Subcutaneous adipose tissue (tissue), 4 donors: ENCODE measurements around the gene ADGRE3. TPM values are rescaled to one million over a fixed set of nuclear protein-coding genes. Genes with fewer than 3 reads are reported as not detected.

Experiments used
- total RNA-seq, 4 donors: library from RNA; depleted of rRNA; stranded (reverse); fragments of >200 nt; gene quantifications; one replicate each; pipeline ENCODE4 v1.1.0, GENCODE V29; 2016
- TF ChIP-seq, protein P1 (sequence below): fragments of 450-650 bp; IDR thresholded peaks from one replicate; pipeline ENCODE4 v1.5.1; 2016; ENCODE audit warnings: low read depth, mild to moderate bottlenecking, control low read depth, antibody characterized with exemption, moderate library complexity

ADGRE3 gene
- total RNA-seq, 4 donors from 2014 or later, result 0.34 to 0.38 TPM; not detected in 2

- TF ChIP-seq, protein P1, sequence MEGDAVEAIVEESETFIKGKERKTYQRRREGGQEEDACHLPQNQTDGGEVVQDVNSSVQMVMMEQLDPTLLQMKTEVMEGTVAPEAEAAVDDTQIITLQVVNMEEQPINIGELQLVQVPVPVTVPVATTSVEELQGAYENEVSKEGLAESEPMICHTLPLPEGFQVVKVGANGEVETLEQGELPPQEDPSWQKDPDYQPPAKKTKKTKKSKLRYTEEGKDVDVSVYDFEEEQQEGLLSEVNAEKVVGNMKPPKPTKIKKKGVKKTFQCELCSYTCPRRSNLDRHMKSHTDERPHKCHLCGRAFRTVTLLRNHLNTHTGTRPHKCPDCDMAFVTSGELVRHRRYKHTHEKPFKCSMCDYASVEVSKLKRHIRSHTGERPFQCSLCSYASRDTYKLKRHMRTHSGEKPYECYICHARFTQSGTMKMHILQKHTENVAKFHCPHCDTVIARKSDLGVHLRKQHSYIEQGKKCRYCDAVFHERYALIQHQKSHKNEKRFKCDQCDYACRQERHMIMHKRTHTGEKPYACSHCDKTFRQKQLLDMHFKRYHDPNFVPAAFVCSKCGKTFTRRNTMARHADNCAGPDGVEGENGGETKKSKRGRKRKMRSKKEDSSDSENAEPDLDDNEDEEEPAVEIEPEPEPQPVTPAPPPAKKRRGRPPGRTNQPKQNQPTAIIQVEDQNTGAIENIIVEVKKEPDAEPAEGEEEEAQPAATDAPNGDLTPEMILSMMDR, result no peak
These were observed 60.6 kb downstream of the ADGRE3 start for GRCh38 chr19:14614099-14614412.

DNA sequence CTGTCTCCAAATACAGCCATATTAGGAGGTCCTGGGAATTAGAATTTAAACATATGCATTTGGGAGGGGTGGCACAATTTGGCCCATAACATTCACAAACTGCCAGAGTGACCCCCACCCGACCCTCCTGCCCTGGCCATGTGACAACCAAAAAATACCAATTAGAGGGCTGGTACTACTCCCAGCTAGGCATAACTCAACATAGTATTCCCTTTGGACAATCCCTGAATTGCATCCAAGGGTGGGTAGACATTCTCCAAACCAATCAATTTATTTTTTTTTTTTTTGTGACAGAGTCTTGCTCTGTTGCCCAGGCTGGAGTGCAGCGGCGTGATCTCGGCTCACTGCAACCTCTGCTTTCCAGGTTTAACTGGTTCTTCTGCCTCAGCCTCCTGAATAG is 62.0 kb downstream of the ADGRE3 start:
- TF ChIP-seq, protein P1, result no peak

DNA sequence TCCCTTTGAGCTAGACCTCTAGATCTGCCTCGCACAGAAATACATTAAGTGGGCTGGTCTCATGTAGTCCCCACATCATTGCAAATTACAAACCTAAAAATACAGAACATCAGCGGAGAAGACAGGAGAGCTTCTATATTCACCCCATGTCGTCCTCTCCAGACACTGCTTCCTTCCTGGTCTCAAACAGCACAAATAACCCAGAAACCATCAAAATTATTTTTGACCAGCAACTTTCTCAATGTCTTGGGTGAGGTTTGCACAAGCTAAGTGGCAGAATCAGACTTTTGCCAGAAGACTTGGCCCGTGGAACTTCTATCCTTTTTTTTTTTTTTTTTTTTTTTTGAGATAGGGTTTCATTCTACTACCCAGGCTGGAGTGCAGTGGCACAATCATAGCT is 63.6 kb downstream of the ADGRE3 start:
- TF ChIP-seq, protein P1, result no peak

DNA sequence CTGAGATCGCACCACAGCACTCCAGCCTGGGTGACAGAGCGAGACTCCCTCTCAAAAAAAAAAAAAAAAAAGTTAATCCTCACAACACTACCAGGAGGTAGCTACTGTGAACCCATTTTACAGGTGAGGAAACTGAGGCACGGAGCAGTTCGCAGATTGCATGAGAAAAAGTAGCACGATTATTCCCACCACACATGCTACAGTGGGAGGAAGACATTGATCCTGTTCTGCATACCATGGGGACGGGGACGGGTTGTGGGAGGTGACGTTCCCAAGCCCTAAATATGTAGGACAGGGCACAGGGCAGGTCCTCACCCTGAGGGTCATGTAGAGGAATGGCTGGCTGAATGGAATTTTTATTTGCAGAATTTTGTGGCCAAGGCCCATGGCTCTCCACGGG is 68.0 kb downstream of the ADGRE3 start:
- TF ChIP-seq, protein P1, result no peak

DNA sequence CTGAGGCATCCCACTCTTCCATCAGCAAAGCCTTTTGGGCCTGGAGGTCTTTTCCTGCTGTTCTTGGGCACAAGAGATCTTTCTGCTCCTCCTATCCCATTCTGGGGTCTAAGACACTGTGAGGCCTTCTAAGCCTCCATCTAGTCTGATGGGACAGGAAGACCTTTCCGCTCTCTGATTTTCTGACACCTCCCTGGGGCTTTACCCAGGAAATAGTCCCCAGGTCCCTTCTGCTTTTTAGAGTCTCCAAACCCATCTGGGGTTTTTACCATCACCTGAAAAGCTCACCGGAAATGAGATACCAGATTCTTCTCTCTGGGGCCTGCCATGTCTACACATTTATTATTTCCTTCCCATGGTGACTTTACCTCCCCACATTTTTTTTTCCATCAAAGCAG is 70.7 kb downstream of the ADGRE3 start:
- TF ChIP-seq, protein P1, result no peak

- TF ChIP-seq, protein P1, result no peak
These were observed 75.0 kb downstream of the ADGRE3 start for GRCh38 chr19:14599548-14600147.

DNA sequence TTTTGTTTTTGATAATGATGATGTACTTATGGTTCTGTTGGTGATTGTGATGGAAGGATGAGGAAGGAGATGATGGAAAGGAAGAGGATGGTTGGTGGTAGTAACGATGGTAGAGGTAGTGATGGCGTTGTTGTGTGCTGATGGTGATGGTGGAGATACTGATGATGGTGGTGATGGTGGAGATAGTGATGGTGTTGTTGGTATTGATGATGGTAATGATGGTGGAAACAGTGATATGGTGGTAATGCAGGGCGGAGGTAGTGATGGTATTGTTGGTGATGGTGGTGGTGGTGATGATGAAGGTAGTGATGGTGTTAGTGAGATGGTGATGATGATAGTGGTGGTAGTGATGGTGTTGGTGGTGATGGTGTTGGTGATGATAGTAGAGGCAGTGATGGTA is 79.1 kb downstream of the ADGRE3 start:
- TF ChIP-seq, protein P1, result no peak
